HEK293 (cell line): ENCODE results near the gene GTF3C1.

Experiments
- CTCF ChIA-PET: fragments of 350-600 bp; formaldehyde crosslinking; extraction: SDS; loops from one replicate; lab custom pipeline; 2021; ENCODE audit warnings: antibody characterized with exemption; lab: Yijun Ruan, JAX
- POLR2A ChIA-PET: fragments of 300-600 bp; formaldehyde crosslinking; extraction: SDS; loops from one replicate; lab custom pipeline; 2020; ENCODE audit warnings: antibody characterized with exemption, inconsistent platforms; lab: Yijun Ruan, JAX
- H3K27ac ChIP-seq: fragments of 200-500 bp; sonication (Bioruptor generic); 2 replicates; pipeline ENCODE4 v1.5.1; 2014; ENCODE audit warnings: low read depth, low read length, control low read depth, inconsistent platforms; ENCODE audit errors: extremely low read depth
- H3K36me3 ChIP-seq, 2 experiments: fragments of 200-500 bp in 1 of 2; sonication (Bioruptor generic) in 1 of 2; 1 replicate in 1 of 2; 2 replicates in 1 of 2; pipeline ENCODE4 v1.5.1; 2014 to 2017; ENCODE audit warnings: inconsistent platforms in 2 of 2, low read length in 2 of 2; ENCODE audit not compliant: control insufficient read depth in 2 of 2, insufficient read depth in 1 of 2
- H3K4me1 ChIP-seq: fragments of 200-500 bp; sonication (Bioruptor generic); 2 replicates; pipeline ENCODE4 v1.5.1; 2014; ENCODE audit warnings: mild to moderate bottlenecking, low read length, inconsistent platforms; ENCODE audit not compliant: control insufficient read depth, insufficient read depth
- H3K4me3 ChIP-seq: 2 replicates; pipeline ENCODE4 v1.5.1; 2011; ENCODE audit warnings: low read depth, mild to moderate bottlenecking, control low read depth, low read length, moderate library complexity
- H3K9me3 ChIP-seq: fragments of 200-500 bp; sonication (Bioruptor generic); 2 replicates; pipeline ENCODE4 v1.5.1; 2014; ENCODE audit warnings: low read depth, low read length, inconsistent platforms; ENCODE audit not compliant: control insufficient read depth, insufficient read depth
- BCL6B ChIP-seq: fragments of 450-650 bp; formaldehyde crosslinking; IDR thresholded peaks from 2 replicates; pipeline ENCODE4 v1.5.1; 2017; ENCODE audit warnings: missing biosample characterization, missing genetic modification characterization
- HOXD13 ChIP-seq: sonication (generic); formaldehyde crosslinking; IDR thresholded peaks from 2 replicates; pipeline ENCODE4 v1.8.0; 2022; ENCODE audit warnings: missing genetic modification reagents, borderline replicate concordance
- IKZF3 ChIP-seq: fragments of 450-650 bp; IDR thresholded peaks from 2 replicates; pipeline ENCODE4 v1.5.0; 2018; ENCODE audit warnings: missing biosample characterization, mild to moderate bottlenecking, missing genetic modification characterization, moderate library complexity
- PATZ1 ChIP-seq: fragments of 450-650 bp; formaldehyde crosslinking; IDR thresholded peaks from 2 replicates; pipeline ENCODE4 v1.5.1; 2016; ENCODE audit warnings: missing biosample characterization, missing genetic modification characterization
- PBX3 ChIP-seq: sonication (generic); formaldehyde crosslinking; IDR thresholded peaks from 2 replicates; pipeline ENCODE4 v1.8.1; 2022; ENCODE audit warnings: mild to moderate bottlenecking, moderate library complexity, missing genetic modification reagents
- SP2 ChIP-seq: fragments of 450-650 bp; formaldehyde crosslinking; IDR thresholded peaks from 2 replicates; pipeline ENCODE4 v1.5.1; 2016; ENCODE audit warnings: missing biosample characterization, missing genetic modification characterization
- TCF7L2 ChIP-seq: IDR thresholded peaks from 2 replicates; pipeline ENCODE4 v1.6.1; 2011; ENCODE audit warnings: low read depth, mild to moderate bottlenecking, inconsistent platforms, low read length, moderate library complexity, borderline replicate concordance
- ZIC2 ChIP-seq: fragments of 450-650 bp; formaldehyde crosslinking; IDR thresholded peaks from 2 replicates; pipeline ENCODE4 v1.5.1; 2016; ENCODE audit warnings: missing biosample characterization, missing genetic modification characterization
- ZNF121 ChIP-seq: fragments of 450-650 bp; formaldehyde crosslinking; IDR thresholded peaks from 2 replicates; pipeline ENCODE4 v1.5.1; 2016; ENCODE audit warnings: missing biosample characterization, missing genetic modification characterization
- ZNF132 ChIP-seq: fragments of 450-650 bp; formaldehyde crosslinking; IDR thresholded peaks from 2 replicates; pipeline ENCODE4 v1.5.1; 2017; ENCODE audit warnings: missing biosample characterization, missing genetic modification characterization, borderline replicate concordance
- ZNF133 ChIP-seq: fragments of 450-650 bp; formaldehyde crosslinking; IDR thresholded peaks from 2 replicates; pipeline ENCODE4 v1.5.1; 2016; ENCODE audit warnings: missing biosample characterization, missing genetic modification characterization
- ZNF146 ChIP-seq: fragments of 450-650 bp; formaldehyde crosslinking; IDR thresholded peaks from 2 replicates; pipeline ENCODE4 v1.5.1; 2016; ENCODE audit warnings: missing biosample characterization, missing genetic modification characterization
- ZNF169 ChIP-seq: fragments of 450-650 bp; formaldehyde crosslinking; IDR thresholded peaks from 2 replicates; pipeline ENCODE4 v1.5.1; 2016; ENCODE audit warnings: missing biosample characterization, missing genetic modification characterization
- ZNF214 ChIP-seq: fragments of 450-650 bp; formaldehyde crosslinking; IDR thresholded peaks from 2 replicates; pipeline ENCODE4 v1.5.1; 2017; ENCODE audit warnings: missing biosample characterization, mild to moderate bottlenecking, missing genetic modification characterization, borderline replicate concordance
- ZNF324 ChIP-seq: fragments of 450-650 bp; formaldehyde crosslinking; IDR thresholded peaks from 2 replicates; pipeline ENCODE4 v1.5.1; 2016; ENCODE audit warnings: missing biosample characterization, missing genetic modification characterization
- ZNF433 ChIP-seq: fragments of 450-650 bp; formaldehyde crosslinking; IDR thresholded peaks from 2 replicates; pipeline ENCODE4 v1.5.1; 2016; ENCODE audit warnings: missing biosample characterization, missing genetic modification characterization, low read depth
- ZNF449 ChIP-seq: fragments of 450-650 bp; formaldehyde crosslinking; IDR thresholded peaks from 2 replicates; pipeline ENCODE4 v1.5.1; 2017; ENCODE audit warnings: missing biosample characterization, mild to moderate bottlenecking, missing genetic modification characterization, moderate library complexity
- ZNF48 ChIP-seq: fragments of 450-650 bp; formaldehyde crosslinking; IDR thresholded peaks from 2 replicates; pipeline ENCODE4 v1.5.1; 2016; ENCODE audit warnings: missing biosample characterization, missing genetic modification characterization
- ZNF488 ChIP-seq: fragments of 450-650 bp; formaldehyde crosslinking; IDR thresholded peaks from 2 replicates; pipeline ENCODE4 v1.5.1; 2016; ENCODE audit warnings: missing biosample characterization, missing genetic modification characterization
- ZNF558 ChIP-seq: fragments of 450-650 bp; formaldehyde crosslinking; IDR thresholded peaks from 2 replicates; pipeline ENCODE4 v1.5.1; 2016; ENCODE audit warnings: missing biosample characterization, missing genetic modification characterization
- ZNF610 ChIP-seq: fragments of 450-650 bp; formaldehyde crosslinking; IDR thresholded peaks from 2 replicates; pipeline ENCODE4 v1.5.1; 2016; ENCODE audit warnings: missing biosample characterization, missing genetic modification characterization, borderline replicate concordance
- ZNF626 ChIP-seq: fragments of 450-650 bp; sonication (Bioruptor Pico); formaldehyde crosslinking; IDR thresholded peaks from 2 replicates; pipeline ENCODE4 v1.5.1; 2018; ENCODE audit warnings: missing biosample characterization, missing genetic modification characterization, inconsistent platforms
- ZNF654 ChIP-seq: fragments of 450-650 bp; formaldehyde crosslinking; IDR thresholded peaks from 2 replicates; pipeline ENCODE4 v1.5.1; 2016; ENCODE audit warnings: low read depth, missing biosample characterization, missing genetic modification characterization
- ZNF776 ChIP-seq: fragments of 450-650 bp; formaldehyde crosslinking; IDR thresholded peaks from 2 replicates; pipeline ENCODE4 v1.5.0; 2017; ENCODE audit warnings: missing biosample characterization, missing genetic modification characterization, borderline replicate concordance

GTF3C1 gene

GRCh38 chr16:27511657-27512448 lies 37.9 kb downstream of the GTF3C1 start:
- POLR2A ChIA-PET = no interaction called here
- CTCF ChIA-PET = interaction anchor here (0.6 kb wide), 1 partner anchor 795 kb away, joined by 3 read pairs; no protein-coding TSS in a partner anchor
- H3K36me3 ChIP-seq = peaks cover 18 to 97% of the 10 kb centered on the region in 2 experiments; a peak in 2 of 3 replicates
- TF ChIP-seq ZNF776 (tag by site-specific recombination) (no peak), ZNF488 (tag by site-specific recombination) (no peak), ZNF121 (tag by site-specific recombination) (no peak), ZNF610 (tag by site-specific recombination) (no peak), TCF7L2 (no peak), BCL6B (tag by site-specific recombination) (no peak), ZNF626 (tag by site-specific recombination) (no peak)
- no peak overlapping the region for H3K4me3 ChIP-seq
- H3K9me3 ChIP-seq = no peaks in the 10 kb centered on the region
- H3K27ac ChIP-seq = no peak overlapping the region
- no peaks in the 10 kb centered on the region for H3K4me1 ChIP-seq

GRCh38 chr16:27508476-27508875 lies 41.2 kb downstream of the GTF3C1 start:
- H3K4me3 ChIP-seq = no peak overlapping the region
- TF ChIP-seq ZNF48 (tag by site-specific recombination) (no peak), PBX3 (CRISPR knock-in tag) (no peak), ZNF558 (no peak), PATZ1 (tag by site-specific recombination) (no peak), IKZF3 (tag by site-specific recombination) (no peak), ZNF146 (tag by site-specific recombination) (no peak), SP2 (tag by site-specific recombination) (no peak), ZNF133 (tag by site-specific recombination) (no peak)
- CTCF ChIA-PET = no interaction called here
- no peaks in the 10 kb centered on the region for H3K9me3 ChIP-seq
- peaks cover 23 to 98% of the 10 kb centered on the region in 2 experiments for H3K36me3 ChIP-seq
- H3K4me1 ChIP-seq = no peaks in the 10 kb centered on the region
- no peak overlapping the region for H3K27ac ChIP-seq
- POLR2A ChIA-PET = no interaction called here

GRCh38 chr16:27506771-27507170 lies 42.9 kb downstream of the GTF3C1 start:
- TF ChIP-seq ZNF433 = no peak
- TF ChIP-seq ZNF169 = no peak
- TF ChIP-seq HOXD13 (CRISPR knock-in tag) = no peak
- TF ChIP-seq ZIC2 = no peak
- TF ChIP-seq ZNF449 = no peak
- TF ChIP-seq ZNF654 (tag by site-specific recombination) = no peak
- no peak for TF ChIP-seq ZNF214 (tag by site-specific recombination)
- TF ChIP-seq ZNF324 = no peak
- TF ChIP-seq ZNF132 = no peak
- ChIA-PET CTCF (no interaction called here), POLR2A (no interaction called here)

More at GRCh38 chr16:27506771-27507170, 42.9 kb downstream of the GTF3C1 start:
- H3K36me3 ChIP-seq = peaks cover 27 to 98% of the 10 kb centered on the region in 2 experiments
- H3K27ac ChIP-seq = no peak overlapping the region
- H3K4me1 ChIP-seq = no peaks in the 10 kb centered on the region
- H3K9me3 ChIP-seq = no peaks in the 10 kb centered on the region
- H3K4me3 ChIP-seq = no peak overlapping the region
